IPS DF 19.7 (cell line): ENCODE results near the gene DCAF7.

Experiments used
- DNase-seq: peaks from one replicate; pipeline ENCODE4 v3.0.0-alpha.2; 2013; ENCODE audit warnings: low read depth, low spot score

Gene DCAF7

DNA sequence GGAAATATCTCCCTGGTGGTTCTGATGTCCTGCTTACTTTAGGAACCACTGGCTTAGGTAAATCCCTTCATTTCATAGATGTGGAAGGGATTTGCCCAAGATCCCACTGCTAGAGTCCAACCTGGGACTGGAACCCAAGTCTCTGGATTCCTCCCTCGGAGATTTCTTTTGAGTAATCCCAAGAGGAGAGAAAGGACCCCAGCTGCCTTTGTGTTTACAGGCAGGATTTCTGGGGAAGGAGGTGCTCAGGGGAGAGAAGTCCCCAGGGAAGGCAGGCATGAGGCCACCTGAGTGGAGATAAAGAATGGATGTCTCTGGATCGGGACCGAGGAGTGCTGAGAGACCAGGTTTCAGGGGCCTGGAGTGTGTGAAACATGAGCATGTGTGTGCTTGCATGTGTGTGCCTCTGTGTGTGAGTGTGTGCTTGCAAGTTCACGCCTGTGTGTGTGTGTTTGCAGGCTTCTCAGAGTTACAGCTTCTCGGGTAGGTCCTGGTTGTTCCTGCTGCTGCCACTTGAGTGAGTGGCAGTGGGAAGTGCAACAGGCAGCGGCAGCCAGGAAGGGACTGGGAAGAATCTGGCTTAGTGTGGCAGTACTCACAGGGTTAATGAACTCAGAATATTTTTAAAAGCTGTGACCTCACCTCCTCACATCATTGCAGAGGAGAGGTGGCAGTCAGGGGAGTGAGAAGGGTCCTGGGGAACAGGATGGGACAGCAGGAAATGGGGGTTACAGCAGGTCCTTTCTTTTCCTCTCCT is 24.9 kb upstream of the DCAF7 start:
- DNase-seq, result no peak

DNA sequence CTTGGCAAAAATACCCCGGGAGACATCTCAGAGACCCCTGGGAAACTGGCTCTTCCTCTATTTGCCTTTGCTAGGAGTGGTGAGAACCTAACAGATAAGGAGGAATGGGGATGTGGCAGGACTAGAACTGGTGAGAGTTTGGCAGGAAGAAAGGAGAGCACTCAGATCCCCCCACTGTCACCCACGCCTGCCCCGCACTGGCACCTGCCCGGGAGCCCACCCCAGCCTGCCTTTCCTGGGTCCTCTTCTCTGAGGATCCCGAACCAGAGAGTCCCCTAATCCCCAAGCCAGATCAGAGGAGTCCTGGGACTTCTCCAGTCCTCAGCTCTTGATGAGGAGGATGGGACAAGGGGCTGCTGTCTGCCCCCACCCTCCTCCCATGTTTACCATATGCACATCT is 23.4 kb upstream of the DCAF7 start:
- no peak for DNase-seq

DNA sequence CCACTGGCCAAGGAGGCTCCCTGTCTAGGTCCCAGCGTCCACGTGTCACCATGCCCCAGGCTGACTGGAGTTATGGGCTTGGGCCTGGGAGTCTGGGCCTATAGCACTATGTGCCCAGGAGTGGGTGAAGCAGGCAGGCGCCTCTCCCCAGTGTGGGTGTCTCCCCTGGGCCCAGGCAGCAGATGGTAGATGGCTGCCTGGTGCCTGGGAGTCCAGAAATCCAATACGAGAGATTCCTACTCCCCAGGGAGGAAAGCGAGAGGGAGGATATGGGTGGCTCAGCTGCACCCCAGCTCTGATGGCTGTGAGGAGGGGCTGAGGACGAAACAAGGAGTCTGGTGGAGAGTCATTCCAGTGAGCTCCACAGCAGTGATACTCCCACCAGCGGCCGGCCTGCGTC is 22.1 kb upstream of the DCAF7 start:
- DNase-seq, result no peak

DNA sequence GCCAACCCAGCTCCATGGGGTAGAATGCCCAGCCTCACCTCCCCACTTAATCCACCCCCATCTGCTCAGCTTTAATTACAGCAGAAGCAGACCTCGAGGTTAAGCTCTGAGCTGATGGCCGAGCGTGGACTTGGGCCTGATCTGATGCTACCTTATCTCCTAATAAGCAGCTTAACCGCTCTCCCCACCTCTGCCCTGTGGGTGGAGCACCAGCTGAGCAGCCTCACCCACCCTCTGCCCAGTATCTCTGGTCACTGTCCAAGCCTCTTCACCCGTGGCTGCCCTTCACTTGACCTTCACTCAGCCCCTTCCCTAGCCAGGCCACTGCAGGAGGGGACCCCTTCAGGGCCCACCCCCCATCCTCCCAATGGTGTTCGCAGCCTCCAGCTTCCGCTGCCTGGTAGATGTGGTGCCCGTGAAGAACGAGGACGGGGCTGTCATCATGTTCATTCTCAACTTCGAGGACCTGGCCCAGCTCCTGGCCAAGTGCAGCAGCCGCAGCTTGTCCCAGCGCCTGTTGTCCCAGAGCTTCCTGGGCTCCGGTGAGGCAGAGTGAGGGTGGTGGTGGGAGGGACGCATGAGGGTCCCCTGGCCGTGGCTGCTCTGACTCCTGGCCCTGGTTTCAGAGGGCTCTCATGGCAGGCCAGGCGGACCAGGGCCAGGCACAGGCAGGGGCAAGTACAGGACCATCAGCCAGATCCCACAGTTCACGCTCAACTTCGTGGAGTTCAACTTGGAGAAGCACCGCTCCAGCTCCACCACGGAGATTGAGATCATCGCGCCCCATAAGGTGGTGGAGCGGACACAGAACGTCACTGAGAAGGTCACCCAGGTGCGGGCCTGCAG is 20.3 kb upstream of the DCAF7 start:
- DNase-seq, result no peak

DNA sequence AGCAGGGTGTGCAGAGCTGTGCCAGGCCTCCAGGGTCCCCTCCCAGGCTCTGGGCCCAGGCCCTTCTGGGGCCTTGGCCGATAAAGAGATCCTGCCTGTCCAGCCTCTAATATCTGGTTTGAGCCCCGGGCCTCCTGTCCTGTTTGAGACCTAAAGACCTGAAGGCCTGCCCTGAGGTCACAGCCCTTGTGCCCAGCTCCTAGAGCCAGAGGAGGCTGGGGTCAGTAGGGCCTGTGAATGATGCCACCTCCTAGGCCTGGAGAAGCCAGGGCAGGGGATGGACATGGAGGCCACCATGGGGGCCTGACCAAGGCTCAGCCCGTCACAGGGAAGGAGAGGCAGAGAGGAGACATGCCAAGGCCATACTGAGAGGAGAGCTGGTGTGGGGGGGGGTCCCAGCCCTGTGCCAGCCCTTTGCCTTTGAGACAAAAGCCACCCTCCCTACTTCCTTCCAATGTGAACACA is 19.7 kb upstream of the DCAF7 start:
- no peak for DNase-seq

DNA sequence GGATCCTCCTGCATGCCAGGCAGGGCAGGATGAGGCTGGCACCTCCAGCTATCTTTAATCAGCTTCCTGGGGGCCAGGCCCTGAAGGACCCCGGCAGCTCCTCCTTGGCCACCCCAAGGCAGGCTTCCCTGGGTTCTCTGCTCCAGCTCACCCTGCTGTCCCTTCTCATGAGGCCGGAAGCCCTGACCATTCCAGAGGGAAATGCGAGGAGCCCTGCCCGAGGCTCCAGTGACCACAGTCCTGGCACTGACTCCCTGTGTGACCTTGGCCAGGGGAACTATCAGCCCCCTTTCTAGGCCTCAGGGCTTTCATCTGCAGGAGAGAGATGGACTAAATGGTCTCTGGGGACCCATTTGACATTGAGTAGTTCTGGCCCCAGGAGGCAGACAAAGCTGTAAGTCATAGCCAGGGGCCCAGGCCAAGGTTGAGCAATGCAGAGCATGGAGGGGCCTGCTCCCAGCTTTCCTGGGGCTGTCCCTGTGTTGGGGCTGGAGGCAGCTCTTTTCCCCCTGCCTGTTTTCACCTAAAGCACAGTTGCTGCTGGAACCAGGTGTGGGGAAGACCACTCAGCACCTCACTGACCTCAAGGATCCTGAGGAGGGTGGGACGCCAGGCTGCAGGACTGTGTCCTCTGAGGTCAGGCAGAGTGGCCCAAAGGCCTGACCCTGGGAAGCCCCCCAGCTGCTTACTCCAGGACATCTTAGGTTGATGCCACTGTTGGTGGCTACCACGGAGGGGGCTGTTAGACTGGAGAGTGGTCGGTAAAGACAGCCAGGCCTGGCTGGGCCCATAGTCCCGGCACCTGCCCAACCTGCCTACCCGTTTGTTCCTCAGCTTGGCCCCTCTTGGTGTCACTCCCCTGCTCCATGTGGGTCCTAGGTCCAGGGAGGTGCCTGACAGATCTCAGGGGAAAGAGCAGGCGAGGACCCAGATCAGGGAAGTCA is 19.0 kb upstream of the DCAF7 start:
- no peak for DNase-seq

DNA sequence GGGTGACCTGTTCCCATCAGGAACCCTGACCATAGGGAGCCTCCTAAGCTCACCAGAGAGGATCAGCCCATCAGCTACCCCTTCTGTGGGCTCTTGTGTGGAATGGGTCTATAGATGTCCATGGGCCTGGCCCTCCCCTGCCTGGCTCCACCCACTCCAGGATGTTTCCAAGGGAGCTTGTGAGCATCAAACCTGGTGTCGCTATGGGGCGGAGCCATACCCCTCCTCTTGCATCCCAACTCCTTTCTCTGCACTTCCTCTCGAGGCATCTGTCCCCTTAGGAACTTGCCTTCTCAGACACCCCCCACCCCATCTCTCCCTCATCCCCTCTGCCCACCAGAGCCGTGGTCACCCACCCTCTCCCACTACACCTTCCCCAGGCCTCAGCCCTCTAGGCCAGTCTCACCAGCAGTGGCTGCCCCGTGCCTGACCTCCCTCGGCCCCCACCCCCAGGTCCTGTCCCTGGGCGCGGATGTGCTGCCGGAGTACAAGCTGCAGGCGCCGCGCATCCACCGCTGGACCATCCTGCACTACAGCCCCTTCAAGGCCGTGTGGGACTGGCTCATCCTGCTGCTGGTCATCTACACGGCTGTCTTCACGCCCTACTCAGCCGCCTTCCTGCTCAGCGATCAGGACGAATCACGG is 16.7 kb upstream of the DCAF7 start:
- DNase-seq, result no peak

DNA sequence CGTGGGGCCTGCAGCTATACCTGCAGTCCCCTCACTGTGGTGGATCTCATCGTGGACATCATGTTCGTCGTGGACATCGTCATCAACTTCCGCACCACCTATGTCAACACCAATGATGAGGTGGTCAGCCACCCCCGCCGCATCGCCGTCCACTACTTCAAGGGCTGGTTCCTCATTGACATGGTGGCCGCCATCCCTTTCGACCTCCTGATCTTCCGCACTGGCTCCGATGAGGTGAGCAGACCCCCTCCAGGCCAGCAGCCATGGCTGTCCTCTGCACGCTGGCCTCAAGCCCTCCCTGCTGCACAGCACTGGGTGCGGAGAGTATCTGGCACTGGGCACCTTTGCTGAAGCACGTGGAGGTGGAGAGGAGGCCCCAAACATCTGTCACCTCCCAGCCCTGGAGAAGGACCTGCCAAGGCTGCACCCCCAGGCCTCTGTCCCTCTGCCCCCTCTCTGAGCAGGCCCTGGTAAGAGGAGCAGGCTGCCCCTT is 16.2 kb upstream of the DCAF7 start:
- DNase-seq, result no peak

DNA sequence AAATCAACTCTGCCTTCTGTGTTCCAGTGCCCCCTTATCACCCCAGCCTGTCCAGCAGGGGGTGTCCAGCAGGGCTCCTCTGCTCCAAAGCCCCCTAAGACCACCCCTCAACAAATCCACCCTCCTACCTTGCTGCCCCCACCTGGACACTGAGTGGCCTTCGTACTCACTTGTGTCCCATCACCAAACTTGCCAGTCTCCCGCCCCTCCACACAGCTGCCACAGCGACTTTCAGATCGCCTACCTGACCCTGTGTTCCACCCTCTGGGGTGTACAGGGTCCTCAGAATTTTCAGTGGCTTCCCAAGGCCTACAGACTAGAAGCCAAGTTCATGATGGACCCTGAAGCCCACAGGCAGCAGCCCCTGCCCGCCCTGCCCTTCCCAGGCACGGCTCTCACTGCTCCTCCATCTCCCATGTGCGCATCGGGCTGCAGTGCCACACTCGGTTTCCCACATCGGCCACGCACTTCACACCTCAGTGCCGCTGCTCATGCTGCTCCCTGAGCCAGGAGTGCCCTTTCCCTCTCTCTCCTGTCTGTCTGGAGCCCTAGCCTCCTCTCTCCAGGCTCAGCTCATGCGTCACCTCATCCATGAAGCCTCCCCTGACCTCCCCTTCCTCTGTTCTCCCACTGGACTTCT is 15.3 kb upstream of the DCAF7 start:
- DNase-seq, result no peak

DNA sequence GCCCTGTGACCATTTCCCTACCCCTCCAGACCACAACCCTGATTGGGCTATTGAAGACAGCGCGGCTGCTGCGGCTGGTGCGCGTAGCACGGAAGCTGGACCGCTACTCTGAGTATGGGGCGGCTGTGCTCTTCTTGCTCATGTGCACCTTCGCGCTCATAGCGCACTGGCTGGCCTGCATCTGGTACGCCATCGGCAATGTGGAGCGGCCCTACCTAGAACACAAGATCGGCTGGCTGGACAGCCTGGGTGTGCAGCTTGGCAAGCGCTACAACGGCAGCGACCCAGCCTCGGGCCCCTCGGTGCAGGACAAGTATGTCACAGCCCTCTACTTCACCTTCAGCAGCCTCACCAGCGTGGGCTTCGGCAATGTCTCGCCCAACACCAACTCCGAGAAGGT is 14.6 kb upstream of the DCAF7 start:
- no peak for DNase-seq

DNA sequence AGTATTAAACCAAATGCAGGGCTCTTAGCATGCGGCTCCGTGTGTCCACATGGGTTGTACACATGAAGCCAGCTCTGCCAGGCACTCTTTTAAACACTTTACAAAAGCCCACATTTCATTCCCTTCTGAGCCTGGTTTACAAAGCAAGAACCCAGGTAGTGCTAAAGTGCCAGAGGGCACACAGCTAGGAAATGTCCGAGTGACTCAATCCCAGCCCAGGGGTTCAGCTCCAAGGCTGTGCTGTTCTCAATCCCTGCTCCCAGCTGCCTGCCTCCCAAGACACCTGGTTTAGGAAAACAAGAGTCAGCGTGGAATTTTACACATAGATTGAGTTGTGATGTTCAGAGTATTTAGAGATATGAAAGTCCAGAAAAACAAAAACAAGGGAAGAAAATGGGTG is 13.3 kb upstream of the DCAF7 start:
- no peak for DNase-seq

DNA sequence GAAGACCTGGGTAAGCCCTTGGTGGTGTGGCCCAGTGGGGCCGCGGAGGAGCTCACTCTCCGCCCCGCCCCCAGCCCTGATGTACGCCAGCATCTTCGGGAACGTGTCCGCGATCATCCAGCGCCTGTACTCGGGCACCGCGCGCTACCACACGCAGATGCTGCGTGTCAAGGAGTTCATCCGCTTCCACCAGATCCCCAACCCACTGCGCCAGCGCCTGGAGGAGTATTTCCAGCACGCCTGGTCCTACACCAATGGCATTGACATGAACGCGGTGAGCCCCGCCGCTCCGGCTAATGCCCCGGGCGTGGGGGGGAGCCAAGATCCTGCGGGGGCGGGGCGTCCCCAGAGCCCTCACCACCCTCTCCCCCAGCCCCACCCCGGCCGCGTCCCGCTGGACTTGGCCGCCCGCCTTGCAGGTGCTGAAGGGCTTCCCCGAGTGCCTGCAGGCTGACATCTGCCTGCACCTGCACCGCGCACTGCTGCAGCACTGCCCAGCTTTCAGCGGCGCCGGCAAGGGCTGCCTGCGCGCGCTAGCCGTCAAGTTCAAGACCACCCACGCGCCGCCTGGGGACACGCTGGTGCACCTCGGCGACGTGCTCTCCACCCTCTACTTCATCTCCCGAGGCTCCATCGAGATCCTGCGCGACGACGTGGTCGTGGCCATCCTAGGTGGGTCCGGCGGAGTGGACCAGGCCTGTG is 12.1 kb upstream of the DCAF7 start:
- no peak for DNase-seq

DNA sequence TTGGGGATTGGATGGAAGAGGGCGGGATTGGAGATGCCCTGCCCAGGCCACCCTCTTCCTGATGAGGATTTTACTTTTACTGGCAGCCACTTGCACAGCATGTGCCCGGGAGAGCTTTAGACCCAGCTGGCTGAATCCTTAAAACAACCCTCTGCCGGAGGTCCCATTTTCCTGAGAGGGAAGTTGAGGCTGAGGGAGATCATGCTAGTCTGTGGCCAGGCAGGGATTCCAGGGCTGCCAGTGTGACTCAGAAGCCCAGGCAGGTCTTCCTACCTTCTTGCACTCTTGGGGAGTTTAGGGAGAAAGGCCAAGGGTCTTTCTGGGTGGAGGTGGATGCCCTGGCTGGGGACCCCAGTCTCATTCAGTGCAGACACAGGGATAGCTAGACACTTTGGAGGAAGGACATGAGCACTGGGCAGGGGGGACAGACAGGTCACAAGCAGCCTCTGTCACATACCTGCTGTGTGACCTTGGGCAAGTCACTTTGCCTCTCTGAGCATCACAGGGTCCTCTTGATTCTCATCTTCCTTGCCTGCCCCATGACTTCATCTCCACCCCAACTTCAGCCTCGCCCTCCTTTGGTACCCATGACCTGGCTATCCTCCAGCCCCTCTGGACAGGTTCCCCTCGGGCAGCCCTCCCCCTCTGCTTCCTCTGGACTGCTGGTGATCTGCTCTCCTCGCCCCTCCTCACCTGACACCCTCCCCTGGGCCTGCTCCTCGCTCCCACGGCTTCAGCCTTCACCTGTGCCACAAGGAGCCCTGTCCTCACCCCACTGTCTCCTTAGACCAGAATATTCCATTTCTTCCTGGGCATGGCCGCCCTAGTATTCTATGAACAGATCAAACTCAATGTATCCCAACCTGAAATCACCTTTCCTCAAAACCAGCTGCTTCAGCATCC is 11.3 kb upstream of the DCAF7 start:
- no peak for DNase-seq

DNA sequence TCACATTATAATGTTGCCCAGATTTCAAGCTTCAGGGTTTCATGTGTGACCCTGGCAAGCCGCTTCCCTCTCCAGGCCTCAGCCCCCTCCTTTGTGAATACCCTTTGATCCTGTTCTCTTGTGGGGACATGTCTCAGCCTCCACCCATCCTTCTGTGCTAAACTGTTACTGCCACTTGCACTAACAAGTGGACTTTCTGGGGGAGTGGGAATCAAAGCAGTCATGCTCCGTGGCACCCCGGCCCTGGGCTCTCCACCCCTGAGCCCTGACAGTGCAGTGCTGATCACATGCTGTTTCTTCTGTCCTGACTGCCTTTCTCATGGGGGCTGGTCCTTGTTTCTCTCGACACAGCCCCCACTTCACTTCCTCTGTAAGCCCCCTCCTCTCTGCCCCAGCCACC is 9.7 kb upstream of the DCAF7 start:
- no peak for DNase-seq

DNA sequence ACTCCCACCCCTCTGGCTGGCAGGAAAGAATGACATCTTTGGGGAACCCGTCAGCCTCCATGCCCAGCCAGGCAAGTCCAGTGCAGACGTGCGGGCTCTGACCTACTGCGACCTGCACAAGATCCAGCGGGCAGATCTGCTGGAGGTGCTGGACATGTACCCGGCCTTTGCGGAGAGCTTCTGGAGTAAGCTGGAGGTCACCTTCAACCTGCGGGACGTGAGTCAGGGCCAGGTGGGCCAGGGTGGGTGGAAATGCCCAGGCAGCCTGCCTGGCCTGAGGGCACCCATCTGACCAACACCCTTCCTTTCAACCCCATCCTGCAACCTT is 8.1 kb upstream of the DCAF7 start:
- DNase-seq, result no peak

DNA sequence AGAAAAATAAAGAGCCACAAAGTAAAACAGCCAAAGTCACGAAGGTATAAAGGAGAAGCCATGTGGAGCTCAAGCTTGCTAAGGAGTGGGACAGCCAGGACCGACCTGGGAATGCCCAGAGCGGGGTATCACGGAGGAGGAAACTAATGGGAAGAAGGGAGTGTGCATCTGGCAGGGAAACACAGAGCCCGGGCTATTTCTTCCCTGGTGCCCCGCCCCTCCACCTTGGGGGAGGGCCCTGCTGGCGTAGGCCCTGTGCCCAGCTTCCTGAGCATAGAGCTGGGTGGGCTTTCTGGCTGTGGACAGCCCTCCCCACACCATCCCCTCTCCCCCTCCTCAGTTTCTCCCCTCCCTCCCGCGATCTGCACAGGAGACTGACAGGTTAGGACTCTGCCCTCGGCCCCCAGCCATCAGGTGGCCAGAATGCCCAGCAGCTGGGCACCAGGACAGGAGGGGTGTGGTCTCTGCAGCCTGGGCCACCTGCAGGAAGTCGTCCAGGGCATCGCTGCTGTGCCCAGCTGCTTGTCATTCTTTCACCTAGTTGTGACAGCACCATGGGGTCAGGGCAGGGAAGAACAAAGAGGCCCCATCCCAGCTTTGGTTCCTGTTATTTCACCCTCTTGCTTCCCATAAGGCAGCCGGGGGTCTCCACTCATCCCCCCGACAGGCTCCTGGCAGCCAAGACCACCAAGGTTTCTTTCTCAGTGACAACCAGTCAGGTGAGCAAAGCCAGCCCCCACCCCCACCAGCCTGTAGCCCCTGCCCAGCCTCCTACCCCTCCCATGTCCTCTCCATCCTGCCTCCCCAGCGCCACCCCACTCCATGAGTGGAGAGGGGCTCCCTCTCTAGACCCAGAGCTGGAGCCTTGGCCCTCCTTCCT is 7.1 kb upstream of the DCAF7 start:
- no peak for DNase-seq

DNA sequence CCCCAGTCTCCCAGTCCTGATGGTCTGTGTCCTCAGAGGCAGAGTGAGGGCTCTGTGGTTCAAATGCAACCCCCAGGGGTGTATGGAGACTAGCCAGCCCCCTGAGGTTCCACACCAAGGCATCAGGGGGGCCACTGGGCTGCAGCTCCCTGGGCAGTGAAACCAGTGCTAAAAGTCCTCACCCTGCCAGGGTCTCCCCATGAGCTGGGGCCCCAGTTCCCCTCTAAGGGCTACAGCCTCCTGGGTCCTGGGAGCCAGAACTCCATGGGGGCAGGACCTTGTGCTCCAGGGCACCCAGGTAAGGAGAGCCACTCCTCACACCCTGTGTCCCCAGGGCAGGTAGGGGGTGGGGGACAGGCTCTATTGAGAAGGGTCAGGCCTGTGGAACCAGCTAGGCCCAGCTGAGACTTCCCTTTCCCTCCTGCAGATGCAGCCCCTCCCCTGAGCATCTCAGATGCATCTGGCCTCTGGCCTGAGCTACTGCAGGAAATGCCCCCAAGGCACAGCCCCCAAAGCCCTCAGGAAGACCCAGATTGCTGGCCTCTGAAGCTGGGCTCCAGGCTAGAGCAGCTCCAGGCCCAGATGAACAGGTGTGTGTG is 6.4 kb upstream of the DCAF7 start:
- DNase-seq, result no peak
